K562 (cell line): Measurements from ENCODE around the gene ANTKMT. TPM values are rescaled to one million over a fixed set of nuclear protein-coding genes. Genes with fewer than 3 reads are reported as not detected.

Source experiments
- ATAC-seq: fragments of 200-7000 bp; cut with Tn5 transposase; 3 replicates; pipeline ENCODE4 v1.9.1; 2020; ENCODE audit warnings: moderate library complexity
- BruUV-seq: library from RNA; stranded (reverse); fragments of 400-500 nt; replicated peaks from 2 replicates; lab custom pipeline; 2021; lab: Mats Ljungman, UMichigan
- CTCF ChIA-PET: fragments of 300-600 bp; formaldehyde crosslinking; extraction: SDS; loops from one replicate; lab custom pipeline; 2021; ENCODE audit warnings: low intra/inter-chr PET ratio; lab: Yijun Ruan, JAX
- POLR2A ChIA-PET: fragments of 300-600, 350-650 bp; sonication (Branson Sonifier 250); formaldehyde crosslinking; extraction: SDS; loops from one replicate; lab custom pipeline; 2021; ENCODE audit warnings: antibody characterized with exemption, inconsistent platforms; lab: Yijun Ruan, JAX
- DNase-seq, 4 experiments: peaks; one replicate each; pipeline versions ENCODE4 v3.0.0 to v3.0.0-alpha.2; 2011 to 2018; ENCODE audit warnings: low spot score in 3 of 4, mixed read lengths in 3 of 4; ENCODE audit errors: extremely low read depth in 1 of 4
- FAIRE-seq: peaks from 2 replicates; lab custom pipeline; 2011; peaks lifted over from hg19 to GRCh38; lab: Jason Lieb, UNC
- H2AFZ ChIP-seq: 2 replicates; pipeline ENCODE4 v1.6.0; 2011; ENCODE audit warnings: low read depth, low read length, control low read depth, inconsistent platforms
- H3K27ac ChIP-seq: fragments of 200-600 bp; 3 replicates; pipeline ENCODE4 v1.8.0; 2011; ENCODE audit warnings: low read depth, mild to moderate bottlenecking, control low read depth, inconsistent platforms, low read length, moderate library complexity, mixed read lengths; ENCODE audit errors: extremely low read depth
- H3K27me3 ChIP-seq, 2 experiments: fragments of 300-600 bp in 1 of 2; 2 replicates in 1 of 2; 3 replicates in 1 of 2; pipeline versions ENCODE4 v1.6.0 to v1.8.0; 2011; ENCODE audit warnings: inconsistent platforms in 2 of 2, low read length in 2 of 2, mild to moderate bottlenecking in 1 of 2, mixed read lengths in 1 of 2, moderate library complexity in 1 of 2; ENCODE audit not compliant: control insufficient read depth in 2 of 2, insufficient read depth in 2 of 2
- H3K36me3 ChIP-seq: fragments of 300-600 bp; 3 replicates; pipeline ENCODE4 v1.8.0; 2011; ENCODE audit warnings: mild to moderate bottlenecking, low read length, inconsistent platforms; ENCODE audit not compliant: control insufficient read depth, insufficient read depth
- H3K4me1 ChIP-seq, 2 experiments: fragments of 200-600 bp in 1 of 2; replicated peaks in 1 of 2; 2 replicates in 1 of 2; 3 replicates in 1 of 2; pipeline versions ENCODE4 v1.5.1 to v1.8.0; 2011; ENCODE audit warnings: inconsistent platforms in 2 of 2, low read length in 2 of 2, mild to moderate bottlenecking in 1 of 2, mixed read lengths in 1 of 2, moderate library complexity in 1 of 2; ENCODE audit not compliant: control insufficient read depth in 2 of 2, insufficient read depth in 2 of 2
- H3K4me2 ChIP-seq: 2 replicates; pipeline ENCODE4 v1.6.1; 2011; ENCODE audit warnings: low read length, control low read depth, inconsistent platforms, mixed read lengths; ENCODE audit not compliant: insufficient read depth
- H3K4me3 ChIP-seq: fragments of 200-600 bp; sonication (generic), shearing (Covaris generic); 2 replicates; pipeline ENCODE4 v1.5.1; 2016; ENCODE audit warnings: control low read depth, inconsistent platforms
- H3K79me2 ChIP-seq: fragments of 200-600 bp; 3 replicates; pipeline ENCODE4 v1.8.0; 2011; ENCODE audit warnings: low read length, inconsistent platforms; ENCODE audit not compliant: control insufficient read depth, insufficient read depth
- H3K9ac ChIP-seq, 2 experiments: 2 replicates each; pipeline versions ENCODE4 v1.6.0 to v1.6.1; 2011; ENCODE audit warnings: low read depth in 2 of 2, low read length in 2 of 2, control low read depth in 1 of 2, inconsistent platforms in 1 of 2, mild to moderate bottlenecking in 1 of 2, mixed read lengths in 1 of 2; ENCODE audit not compliant: insufficient read depth in 1 of 2
- H3K9me1 ChIP-seq: one replicate; pipeline ENCODE4 v1.6.0; 2011; ENCODE audit warnings: inconsistent platforms, mild to moderate bottlenecking, low read length, moderate library complexity; ENCODE audit not compliant: control insufficient read depth, insufficient read depth
- H3K9me3 ChIP-seq: replicated peaks from 2 replicates; pipeline ENCODE4 v1.5.1; 2011; ENCODE audit warnings: low read depth, low read length, inconsistent platforms; ENCODE audit not compliant: control insufficient read depth, insufficient read depth
- H4K20me1 ChIP-seq: replicated peaks from 2 replicates; pipeline ENCODE4 v1.6.1; 2011; ENCODE audit warnings: low read length, inconsistent platforms, mixed read lengths; ENCODE audit not compliant: control insufficient read depth, insufficient read depth
- ATF1 ChIP-seq, 2 experiments: fragments of 450-650 bp in 1 of 2; IDR thresholded peaks; 2 replicates each; pipeline ENCODE4 v1.6.1; 2016; ENCODE audit warnings: missing compliant biosample characterization in 1 of 2, missing genetic modification characterization in 1 of 2
- BRCA1 ChIP-seq, 2 experiments: fragments of 450-650 bp in 1 of 2; sonication (generic) in 1 of 2; formaldehyde crosslinking in 1 of 2; IDR thresholded peaks; 2 replicates each; pipeline versions ENCODE4 v1.5.0 to v1.6.1; 2017 to 2020; ENCODE audit warnings: mild to moderate bottlenecking in 1 of 2, missing genetic modification reagents in 1 of 2
- HDGF ChIP-seq: fragments of 450-650 bp; IDR thresholded peaks from 2 replicates; pipeline ENCODE4 v1.6.1; 2016
- SAFB ChIP-seq: fragments of 200-400 bp; formaldehyde crosslinking; IDR thresholded peaks from 2 replicates; pipeline ENCODE4 v1.6.1; 2017; ENCODE audit warnings: low read depth, low read length, borderline replicate concordance
- WGBS: fragments of 100-300 bp; shearing (Covaris generic); methylation state at CpG from one replicate; pipeline ENCODE4 v1.1.6; 2016; ENCODE audit warnings: low coverage, mixed read lengths; ENCODE audit not compliant: insufficient coverage; ENCODE audit errors: missing lambda C conversion rate; 5-methylcytosine and 5-hydroxymethylcytosine counted together
- in situ Hi-C: fragments of 300-500 bp; cut with MboI; formaldehyde crosslinking; loops from 4 replicates; pipeline ENCODE4 v1.15.0; 2018; ENCODE audit warnings: inconsistent platforms, mixed read lengths
- intact Hi-C: fragments of 100-400 bp; cut with micrococcal nuclease; formaldehyde crosslinking; loops from 2 replicates; pipeline ENCODE4 v1.14.2; 2022
- polyA plus RNA-seq, 8 experiments: library from polyadenylated mRNA; depleted of rRNA in 4 of 8; stranded (reverse) in 5 of 8; unstranded in 3 of 8; fragments of >200 nt; fragmentation: Nextera tagmentation in 2 of 8; fragmentation: Illumina TruSeq in 1 of 8; extraction: Ambion mirVana in 2 of 8; extraction: Trizol in 1 of 8; gene quantifications; 2 replicates each; pipeline versions ENCODE4 v1.2.1 to v1.2.3, GENCODE V29; 2011 to 2014; ENCODE audit warnings: inconsistent platforms in 1 of 8, missing spikeins in 1 of 8
- total RNA-seq, 7 experiments: library from RNA; depleted of rRNA in 6 of 7; stranded (reverse); fragments of >200 nt in 6 of 7; fragmentation: Illumina TruSeq in 2 of 7; extraction: Trizol in 2 of 7; gene quantifications; 2 replicates each; pipeline versions ENCODE4 v1.2.1 to v1.2.3, GENCODE V29; 2011 to 2021; ENCODE audit warnings: low replicate concordance in 1 of 7
- TF ChIP-seq, protein P1 (sequence below): sonication (generic); formaldehyde crosslinking; IDR thresholded peaks from 2 replicates; pipeline ENCODE4 v1.8.1; 2022; ENCODE audit warnings: missing genetic modification reagents
- TF ChIP-seq, protein P2 (sequence below): fragments of 200-800 bp; sonication (Bioruptor generic); IDR thresholded peaks from 2 replicates; pipeline ENCODE4 v1.6.1; 2017; ENCODE audit warnings: missing genetic modification characterization, missing compliant biosample characterization
- TF ChIP-seq, protein P3 (sequence below): fragments of 450-650 bp; IDR thresholded peaks from 2 replicates; pipeline ENCODE4 v1.6.1; 2016; ENCODE audit warnings: missing biosample characterization, missing genetic modification characterization

ANTKMT gene
- total and polyA plus RNA-seq, 9 of the 15 experiments (the other 6 are each of a cell fraction or from before 2014, with no cell fraction given) = 0.58 to 217 (median 19.1) TPM

DNA sequence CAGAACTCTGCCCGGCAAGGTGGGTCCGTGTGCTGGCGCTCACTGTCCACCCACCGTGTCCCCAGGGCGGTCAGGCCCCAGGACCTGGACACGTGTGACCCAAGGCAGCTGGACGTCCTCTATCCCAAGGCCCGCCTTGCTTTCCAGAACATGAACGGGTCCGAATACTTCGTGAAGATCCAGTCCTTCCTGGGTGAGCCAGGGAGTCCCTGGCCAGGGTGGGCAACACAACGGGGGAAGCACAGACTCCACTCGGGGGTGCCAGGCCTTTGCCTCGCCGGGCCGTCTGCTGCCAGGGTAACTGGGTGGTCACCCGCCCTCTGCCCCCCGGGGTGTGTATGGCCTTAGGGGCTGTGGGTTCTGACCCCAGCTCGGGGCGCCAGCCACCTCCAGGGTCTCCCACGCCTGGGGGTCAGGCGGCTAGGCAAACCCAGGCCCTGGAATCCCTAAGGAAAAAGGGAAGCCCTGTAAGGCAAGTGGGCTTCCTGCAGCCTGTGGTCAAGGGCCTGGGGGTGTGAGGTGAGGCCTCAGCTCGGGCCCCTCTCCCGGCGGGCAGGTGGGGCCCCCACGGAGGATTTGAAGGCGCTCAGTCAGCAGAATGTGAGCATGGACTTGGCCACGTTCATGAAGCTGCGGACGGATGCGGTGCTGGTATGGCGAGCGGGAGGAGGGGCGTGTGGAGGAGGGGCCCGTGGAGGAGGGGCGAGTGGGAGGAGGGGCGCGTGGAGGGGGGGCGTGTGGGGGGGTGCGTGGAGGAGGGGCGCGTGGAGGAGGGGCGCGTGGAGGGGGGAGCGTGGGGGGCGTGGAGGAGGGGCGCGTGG, 46.1 kb downstream of the ANTKMT start (continued):
- TF ChIP-seq SAFB = peak; percentile 69; the same call in 1 of the 2 replicates
- TF ChIP-seq, all 486 proteins: peak for 4

DNA sequence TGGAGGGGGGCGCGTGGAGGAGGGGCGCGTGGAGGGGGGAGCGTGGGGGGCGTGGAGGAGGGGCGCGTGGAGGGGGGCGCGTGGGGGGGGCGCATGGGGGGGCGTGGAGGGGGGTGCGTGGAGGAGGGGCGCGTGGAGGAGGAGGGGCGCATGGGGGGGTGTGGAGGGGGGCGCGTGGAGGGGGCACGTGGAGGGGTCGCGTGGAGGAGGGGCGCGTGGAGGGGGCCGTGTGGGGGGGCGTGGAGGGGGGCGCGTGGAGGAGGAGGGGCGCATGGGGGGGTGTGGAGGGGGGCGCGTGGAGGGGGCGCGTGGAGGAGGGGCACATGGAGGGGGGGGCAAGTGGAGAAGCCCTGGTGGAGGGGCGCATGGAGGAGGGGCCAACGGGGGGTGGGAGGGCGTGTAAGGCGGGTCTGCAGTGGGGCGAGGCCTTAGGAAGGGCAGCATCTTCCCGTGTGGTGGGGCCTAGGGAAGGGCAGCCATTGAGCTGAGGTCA, 46.8 kb downstream of the ANTKMT start:
- H3K36me3 ChIP-seq = no peaks in the 10 kb centered on the region
- H3K4me2 ChIP-seq = no peak overlapping the region
- ChIA-PET CTCF (no interaction called here), POLR2A (interaction anchor here (0.6 to 0.9 kb wide), 2 partner anchors 9 to 21 kb away, joined by 3 read pairs; partner anchors contain the start of genes CHTF18 and RPUSD1)
- no peak overlapping the region for H3K4me3 ChIP-seq
- peaks cover 0 to 6% of the 10 kb centered on the region in 2 experiments; a peak in 1 of 5 replicates for H3K27me3 ChIP-seq
- DNase-seq (no peak), FAIRE-seq (no peak), ATAC-seq (no peak)
- H4K20me1 ChIP-seq = 0 out of 2 replicates have a peak, but pooled peaks cover 3% of the 10 kb centered on the region
- WGBS = 0% methylated on average over 1 of the region's 38 CpGs
- H3K9me1 ChIP-seq = no peaks in the 10 kb centered on the region
- intact Hi-C loops = no loop called here
- BruUV-seq = no TSS peak
- no peak overlapping the region for H3K9ac ChIP-seq
- no peaks in the 10 kb centered on the region for H3K9me3 ChIP-seq
- no peak overlapping the region for H2AFZ ChIP-seq
- TF ChIP-seq ATF1 (CRISPR knock-in tag; IDR thresholded peaks at IDR 0.05) (no peak), ATF1 (tag; IDR thresholded peaks at IDR 0.05) (no peak), HDGF (no peak), BRCA1 (IDR thresholded peaks at IDR 0.05) (no peak), BRCA1 (CRISPR knock-in tag; IDR thresholded peaks at IDR 0.05) (no peak)
- TF ChIP-seq, protein P1, sequence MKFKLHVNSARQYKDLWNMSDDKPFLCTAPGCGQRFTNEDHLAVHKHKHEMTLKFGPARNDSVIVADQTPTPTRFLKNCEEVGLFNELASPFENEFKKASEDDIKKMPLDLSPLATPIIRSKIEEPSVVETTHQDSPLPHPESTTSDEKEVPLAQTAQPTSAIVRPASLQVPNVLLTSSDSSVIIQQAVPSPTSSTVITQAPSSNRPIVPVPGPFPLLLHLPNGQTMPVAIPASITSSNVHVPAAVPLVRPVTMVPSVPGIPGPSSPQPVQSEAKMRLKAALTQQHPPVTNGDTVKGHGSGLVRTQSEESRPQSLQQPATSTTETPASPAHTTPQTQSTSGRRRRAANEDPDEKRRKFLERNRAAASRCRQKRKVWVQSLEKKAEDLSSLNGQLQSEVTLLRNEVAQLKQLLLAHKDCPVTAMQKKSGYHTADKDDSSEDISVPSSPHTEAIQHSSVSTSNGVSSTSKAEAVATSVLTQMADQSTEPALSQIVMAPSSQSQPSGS (CRISPR knock-in tag) = no peak
- TF ChIP-seq, protein P2, sequence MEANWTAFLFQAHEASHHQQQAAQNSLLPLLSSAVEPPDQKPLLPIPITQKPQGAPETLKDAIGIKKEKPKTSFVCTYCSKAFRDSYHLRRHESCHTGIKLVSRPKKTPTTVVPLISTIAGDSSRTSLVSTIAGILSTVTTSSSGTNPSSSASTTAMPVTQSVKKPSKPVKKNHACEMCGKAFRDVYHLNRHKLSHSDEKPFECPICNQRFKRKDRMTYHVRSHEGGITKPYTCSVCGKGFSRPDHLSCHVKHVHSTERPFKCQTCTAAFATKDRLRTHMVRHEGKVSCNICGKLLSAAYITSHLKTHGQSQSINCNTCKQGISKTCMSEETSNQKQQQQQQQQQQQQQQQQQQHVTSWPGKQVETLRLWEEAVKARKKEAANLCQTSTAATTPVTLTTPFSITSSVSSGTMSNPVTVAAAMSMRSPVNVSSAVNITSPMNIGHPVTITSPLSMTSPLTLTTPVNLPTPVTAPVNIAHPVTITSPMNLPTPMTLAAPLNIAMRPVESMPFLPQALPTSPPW (CRISPR knock-in tag) = peak; percentile 34; the same call in 1 of the 2 replicates
- TF ChIP-seq, protein P3, sequence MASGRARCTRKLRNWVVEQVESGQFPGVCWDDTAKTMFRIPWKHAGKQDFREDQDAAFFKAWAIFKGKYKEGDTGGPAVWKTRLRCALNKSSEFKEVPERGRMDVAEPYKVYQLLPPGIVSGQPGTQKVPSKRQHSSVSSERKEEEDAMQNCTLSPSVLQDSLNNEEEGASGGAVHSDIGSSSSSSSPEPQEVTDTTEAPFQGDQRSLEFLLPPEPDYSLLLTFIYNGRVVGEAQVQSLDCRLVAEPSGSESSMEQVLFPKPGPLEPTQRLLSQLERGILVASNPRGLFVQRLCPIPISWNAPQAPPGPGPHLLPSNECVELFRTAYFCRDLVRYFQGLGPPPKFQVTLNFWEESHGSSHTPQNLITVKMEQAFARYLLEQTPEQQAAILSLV (tag) = no peak
- H3K79me2 ChIP-seq = no peaks in the 10 kb centered on the region
- H3K27ac ChIP-seq = no peak overlapping the region
- in situ Hi-C loops = no loop called here
- peaks cover 0 to 69% of the 10 kb centered on the region in 2 experiments; a peak in 2 of 5 replicates for H3K4me1 ChIP-seq
